ENCODE measurements around the gene CERS1. TPM values are rescaled to one million over a fixed set of nuclear protein-coding genes. Genes with fewer than 3 reads are reported as not detected.
A peak's percentile ranks its signal among the peaks of the same experiment; 100 is the strongest.

Gene CERS1
- total RNA-seq, 2 experiments from 2014 or later, result not detected

GRCh38 chr19:18848878-18849661 lies 46.9 kb downstream of the CERS1 start:
- peaks cover 87% of the 10 kb centered on the region for H3K36me3 Mint-ChIP-seq (ENCODE audit: low read depth)
- Histone ChIP-seq H3K4me1 (ENCODE audit: insufficient read depth, low read length) (peaks cover 54% of the 10 kb centered on the region), H3K27me3 (ENCODE audit: control insufficient read depth in 1 of 2, insufficient read depth in 2 of 2, low read length in 2 of 2) (no peaks in the 10 kb centered on the region), H3K27ac (ENCODE audit: low read depth in 1 of 2, low read length in 2 of 2) (no peak overlapping the region), H3K4me3 (ENCODE audit: low read length) (no peak overlapping the region), H3K36me3 (ENCODE audit: insufficient read depth, low read length) (peaks cover 73% of the 10 kb centered on the region), H3K9me3 (ENCODE audit: control insufficient read depth in 1 of 2, insufficient read depth in 1 of 2, low read length in 2 of 2) (no peaks in the 10 kb centered on the region)
- H3K4me1 Mint-ChIP-seq (ENCODE audit: low read depth), result peaks cover 43% of the 10 kb centered on the region
- TF ChIP-seq, protein P1, sequence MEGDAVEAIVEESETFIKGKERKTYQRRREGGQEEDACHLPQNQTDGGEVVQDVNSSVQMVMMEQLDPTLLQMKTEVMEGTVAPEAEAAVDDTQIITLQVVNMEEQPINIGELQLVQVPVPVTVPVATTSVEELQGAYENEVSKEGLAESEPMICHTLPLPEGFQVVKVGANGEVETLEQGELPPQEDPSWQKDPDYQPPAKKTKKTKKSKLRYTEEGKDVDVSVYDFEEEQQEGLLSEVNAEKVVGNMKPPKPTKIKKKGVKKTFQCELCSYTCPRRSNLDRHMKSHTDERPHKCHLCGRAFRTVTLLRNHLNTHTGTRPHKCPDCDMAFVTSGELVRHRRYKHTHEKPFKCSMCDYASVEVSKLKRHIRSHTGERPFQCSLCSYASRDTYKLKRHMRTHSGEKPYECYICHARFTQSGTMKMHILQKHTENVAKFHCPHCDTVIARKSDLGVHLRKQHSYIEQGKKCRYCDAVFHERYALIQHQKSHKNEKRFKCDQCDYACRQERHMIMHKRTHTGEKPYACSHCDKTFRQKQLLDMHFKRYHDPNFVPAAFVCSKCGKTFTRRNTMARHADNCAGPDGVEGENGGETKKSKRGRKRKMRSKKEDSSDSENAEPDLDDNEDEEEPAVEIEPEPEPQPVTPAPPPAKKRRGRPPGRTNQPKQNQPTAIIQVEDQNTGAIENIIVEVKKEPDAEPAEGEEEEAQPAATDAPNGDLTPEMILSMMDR (IDR thresholded peaks at IDR 0.05), result no peak
- POLR2A ChIA-PET, result no interaction called here
- no peak overlapping the region for H3K4me3 Mint-ChIP-seq
- no peaks in the 10 kb centered on the region for H3K9me3 Mint-ChIP-seq
- CTCF ChIA-PET, result no interaction called here
- DNase-seq, result peak in 2 of 14 experiments; percentile 49 to 51
- intact Hi-C loops (cut with DNase I, micrococcal nuclease), result loop anchor here (5.0 kb wide), 1 partner anchor 382 kb away; no protein-coding TSS in a partner anchor
- ATAC-seq (ENCODE audit: poor library complexity), result no peak
- peak overlapping the region; percentile 24 for H3K27ac Mint-ChIP-seq
- no peaks in the 10 kb centered on the region for H3K27me3 Mint-ChIP-seq

GRCh38 chr19:18847549-18848463 lies 48.2 kb downstream of the CERS1 start:
- Histone ChIP-seq H3K4me3 (ENCODE audit: low read length) (no peak overlapping the region), H3K27me3 (ENCODE audit: control insufficient read depth in 1 of 2, insufficient read depth in 2 of 2, low read length in 2 of 2) (no peaks in the 10 kb centered on the region), H3K36me3 (ENCODE audit: insufficient read depth, low read length) (peaks cover 60% of the 10 kb centered on the region), H3K9me3 (ENCODE audit: control insufficient read depth in 1 of 2, insufficient read depth in 1 of 2, low read length in 2 of 2) (no peaks in the 10 kb centered on the region), H3K27ac (ENCODE audit: low read depth in 1 of 2, low read length in 2 of 2) (no peak overlapping the region), H3K4me1 (ENCODE audit: insufficient read depth, low read length) (peaks cover 67% of the 10 kb centered on the region)
- Mint-ChIP-seq H3K9me3 (no peaks in the 10 kb centered on the region), H3K4me1 (ENCODE audit: low read depth) (peaks cover 55% of the 10 kb centered on the region), H3K27me3 (no peaks in the 10 kb centered on the region), H3K36me3 (ENCODE audit: low read depth) (peaks cover 75% of the 10 kb centered on the region), H3K4me3 (no peak overlapping the region), H3K27ac (no peak overlapping the region)
- intact Hi-C loops (cut with DNase I, micrococcal nuclease), result loop anchor here (1.0 to 5.0 kb wide), 4 partner anchors 254 to 397 kb away; no protein-coding TSS in a partner anchor
- ATAC-seq (ENCODE audit: poor library complexity) (no peak), DNase-seq (no peak)
- ChIA-PET CTCF (interaction anchor here (0.8 to 2.2 kb wide), 9 partner anchors 10 to 397 kb away, joined by 3 to 15 read pairs (median 4); partner anchors contain the start of gene UPF1), POLR2A (interaction anchor here (0.6 to 2.2 kb wide), 8 partner anchors 11 to 326 kb away, joined by 3 to 10 read pairs (median 4); partner anchors contain the start of genes ELL, REX1BD and UPF1)
- TF ChIP-seq, protein P1 (IDR thresholded peaks at IDR 0.05), result peak; percentile 32

GRCh38 chr19:18846862-18847548 lies 49.0 kb downstream of the CERS1 start:
- no peak overlapping the region for H3K4me3 ChIP-seq (ENCODE audit: low read length)
- Mint-ChIP-seq H3K4me3 (peak overlapping the region; percentile 74), H3K36me3 (ENCODE audit: low read depth) (peaks cover 70% of the 10 kb centered on the region), H3K27me3 (no peaks in the 10 kb centered on the region), H3K4me1 (ENCODE audit: low read depth) (peaks cover 59% of the 10 kb centered on the region), H3K9me3 (no peaks in the 10 kb centered on the region), H3K27ac (peak overlapping the region; percentile 68)
- TF ChIP-seq, protein P1 (IDR thresholded peaks at IDR 0.05), result peak; percentile 69
- ChIA-PET CTCF (interaction anchor here (0.5 to 2.2 kb wide), 15 partner anchors 9 to 396 kb away, joined by 3 to 15 read pairs (median 3); partner anchors contain the start of gene UPF1), POLR2A (interaction anchor here (0.6 to 2.2 kb wide), 9 partner anchors 10 to 1464 kb away, joined by 3 to 10 read pairs (median 4); partner anchors contain the start of genes ELL, REX1BD and UPF1)
- H3K4me1 ChIP-seq (ENCODE audit: insufficient read depth, low read length), result peaks cover 75% of the 10 kb centered on the region
- peak; percentile 71 for ATAC-seq (ENCODE audit: poor library complexity)
- no peaks in the 10 kb centered on the region for H3K27me3 ChIP-seq (ENCODE audit: control insufficient read depth in 1 of 2, insufficient read depth in 2 of 2, low read length in 2 of 2)
- no peak overlapping the region for H3K27ac ChIP-seq (ENCODE audit: low read depth in 1 of 2, low read length in 2 of 2)
- peak; percentile 45 to 82 (median 63) for DNase-seq
- intact Hi-C loops (cut with DNase I, micrococcal nuclease), result loop anchor here (1.0 to 5.0 kb wide), 4 partner anchors 253 to 396 kb away; no protein-coding TSS in a partner anchor
- H3K9me3 ChIP-seq (ENCODE audit: control insufficient read depth in 1 of 2, insufficient read depth in 1 of 2, low read length in 2 of 2), result no peaks in the 10 kb centered on the region
- peaks cover 53% of the 10 kb centered on the region for H3K36me3 ChIP-seq (ENCODE audit: insufficient read depth, low read length)

Data from CD4-positive, alpha-beta T cell (primary cell).